Brain microvascular endothelial cell (primary cell): Measurements from ENCODE around the gene EXOC2.

Experiments used
- DNase-seq: peaks from one replicate; pipeline ENCODE4 v3.0.0-alpha.2; 2020
- H3K27ac ChIP-seq: fragments of 250-450 bp; sonication (Bioruptor Pico); 2 replicates; pipeline ENCODE4 v1.5.1; 2020; ENCODE audit warnings: mild to moderate bottlenecking, moderate library complexity
- H3K27me3 ChIP-seq: fragments of 250-450 bp; sonication (Bioruptor Pico); replicated peaks from 2 replicates; pipeline ENCODE4 v1.5.1; 2020; ENCODE audit warnings: mild to moderate bottlenecking
- H3K36me3 ChIP-seq: fragments of 250-450 bp; sonication (Bioruptor Pico); replicated peaks from 2 replicates; pipeline ENCODE4 v1.5.1; 2020; ENCODE audit warnings: mild to moderate bottlenecking
- H3K4me3 ChIP-seq: 2 replicates; pipeline ENCODE4 v1.5.1; 2011; ENCODE audit warnings: low read depth, mild to moderate bottlenecking, control low read depth, low read length, moderate library complexity
- in situ Hi-C: cut with HindIII; loops from 2 replicates; pipeline ENCODE4 v1.10.0; 2017; ENCODE audit warnings: low sequenced_read_pairs, low pct_ligation_motif_present
- TF ChIP-seq, protein P1 (sequence below): IDR thresholded peaks from 2 replicates; pipeline ENCODE4 v1.5.1; 2011; ENCODE audit warnings: low read depth, mild to moderate bottlenecking, moderate library complexity, low read length, control low read depth, inconsistent platforms; ENCODE audit errors: missing control alignments

Gene EXOC2

DNA sequence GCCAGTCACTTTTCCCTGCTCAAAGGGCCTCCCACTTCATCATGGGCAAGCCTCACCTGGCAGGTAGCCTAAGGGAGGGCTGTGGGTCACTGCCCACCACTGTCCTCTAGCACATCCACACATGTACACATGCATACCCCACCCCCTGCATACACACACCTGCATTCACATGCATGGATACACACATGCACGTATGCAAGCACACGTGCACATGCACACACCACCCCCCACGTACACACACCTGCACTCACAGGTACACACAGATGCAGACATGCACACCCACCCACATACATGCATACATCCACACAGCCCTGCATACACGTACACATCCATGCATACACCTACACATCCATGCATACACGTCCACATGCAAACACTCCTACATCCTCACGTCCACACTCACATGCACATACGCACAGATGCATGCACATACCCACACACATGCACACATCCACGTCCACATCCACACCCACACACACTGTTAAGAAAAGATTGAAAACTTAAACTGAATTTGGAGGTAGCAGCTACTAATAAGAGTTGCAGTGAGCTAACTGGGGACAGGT, 14.0 kb upstream of the EXOC2 start:
- no peaks in the 10 kb centered on the region for H3K36me3 ChIP-seq
- H3K27ac ChIP-seq: no peak overlapping the region
- no peak overlapping the region for H3K4me3 ChIP-seq
- no peaks in the 10 kb centered on the region for H3K27me3 ChIP-seq
- no peak for DNase-seq
- TF ChIP-seq, protein P1, sequence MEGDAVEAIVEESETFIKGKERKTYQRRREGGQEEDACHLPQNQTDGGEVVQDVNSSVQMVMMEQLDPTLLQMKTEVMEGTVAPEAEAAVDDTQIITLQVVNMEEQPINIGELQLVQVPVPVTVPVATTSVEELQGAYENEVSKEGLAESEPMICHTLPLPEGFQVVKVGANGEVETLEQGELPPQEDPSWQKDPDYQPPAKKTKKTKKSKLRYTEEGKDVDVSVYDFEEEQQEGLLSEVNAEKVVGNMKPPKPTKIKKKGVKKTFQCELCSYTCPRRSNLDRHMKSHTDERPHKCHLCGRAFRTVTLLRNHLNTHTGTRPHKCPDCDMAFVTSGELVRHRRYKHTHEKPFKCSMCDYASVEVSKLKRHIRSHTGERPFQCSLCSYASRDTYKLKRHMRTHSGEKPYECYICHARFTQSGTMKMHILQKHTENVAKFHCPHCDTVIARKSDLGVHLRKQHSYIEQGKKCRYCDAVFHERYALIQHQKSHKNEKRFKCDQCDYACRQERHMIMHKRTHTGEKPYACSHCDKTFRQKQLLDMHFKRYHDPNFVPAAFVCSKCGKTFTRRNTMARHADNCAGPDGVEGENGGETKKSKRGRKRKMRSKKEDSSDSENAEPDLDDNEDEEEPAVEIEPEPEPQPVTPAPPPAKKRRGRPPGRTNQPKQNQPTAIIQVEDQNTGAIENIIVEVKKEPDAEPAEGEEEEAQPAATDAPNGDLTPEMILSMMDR: no peak
- in situ Hi-C loops: no loop called here

DNA sequence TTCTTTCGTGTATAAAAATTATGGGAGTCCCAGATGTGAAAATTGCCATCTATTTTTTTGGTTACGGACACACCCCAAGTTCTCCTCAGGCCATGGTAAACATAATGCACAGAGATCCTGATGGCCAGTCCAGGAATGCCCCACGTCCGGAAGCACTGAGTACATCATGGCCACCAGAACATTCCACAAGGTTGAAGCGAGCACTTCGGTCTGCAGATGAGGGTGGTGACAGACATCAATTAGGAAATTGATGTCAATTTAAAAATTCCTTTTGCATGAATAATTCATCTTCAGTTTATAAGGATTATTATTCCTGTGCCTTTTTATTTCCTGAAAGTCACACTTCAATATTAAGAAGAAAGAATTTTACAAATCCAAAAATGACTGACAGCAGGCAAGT, 13.2 kb upstream of the EXOC2 start:
- in situ Hi-C loops: no loop called here
- no peak overlapping the region for H3K27ac ChIP-seq
- no peaks in the 10 kb centered on the region for H3K36me3 ChIP-seq
- TF ChIP-seq, protein P1: no peak
- H3K27me3 ChIP-seq: no peaks in the 10 kb centered on the region
- DNase-seq: no peak
- H3K4me3 ChIP-seq: no peak overlapping the region

DNA sequence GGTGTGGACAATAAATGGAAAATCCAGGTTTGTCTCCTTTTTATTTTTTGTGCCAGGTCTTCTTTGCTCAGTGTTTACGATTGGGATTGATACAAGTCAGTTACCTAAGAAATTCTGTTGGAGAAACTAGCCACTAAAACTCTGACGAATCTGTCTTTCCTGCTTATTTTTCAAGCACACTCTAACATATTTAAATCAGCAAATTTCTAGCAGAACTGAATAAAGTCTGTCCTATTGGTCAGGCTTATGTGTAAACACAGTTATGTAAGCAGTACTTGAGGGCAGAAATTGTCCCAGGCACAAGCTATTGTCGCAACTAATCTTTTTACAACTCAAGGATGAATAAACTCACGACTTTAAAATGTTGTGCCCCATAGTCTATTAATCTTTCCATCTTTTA, 12.1 kb upstream of the EXOC2 start:
- H3K27me3 ChIP-seq: no peaks in the 10 kb centered on the region
- DNase-seq: no peak
- H3K27ac ChIP-seq: no peak overlapping the region
- TF ChIP-seq, protein P1: no peak
- H3K36me3 ChIP-seq: no peaks in the 10 kb centered on the region
- in situ Hi-C loops: no loop called here
- no peak overlapping the region for H3K4me3 ChIP-seq

DNA sequence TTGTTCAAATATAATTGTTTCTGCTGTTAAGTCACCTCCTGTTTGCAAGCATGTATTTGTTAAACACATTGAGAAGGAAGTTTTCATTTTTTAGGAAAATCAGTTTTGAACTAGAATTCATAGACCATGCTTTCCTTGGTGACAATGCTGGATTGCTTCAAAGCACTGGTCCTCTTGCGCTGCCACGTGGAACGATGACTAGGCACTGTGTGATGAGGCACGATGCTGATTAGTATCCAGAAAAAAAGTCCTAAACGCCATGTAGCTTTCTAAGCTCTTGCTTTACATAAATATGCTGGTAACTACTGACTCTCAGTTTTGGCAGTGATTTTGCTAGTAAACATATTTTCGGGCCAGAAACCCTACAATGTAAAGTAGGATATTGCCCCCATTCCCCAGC, 11.1 kb upstream of the EXOC2 start:
- Histone ChIP-seq H3K4me3 (no peak overlapping the region), H3K36me3 (no peaks in the 10 kb centered on the region), H3K27me3 (no peaks in the 10 kb centered on the region), H3K27ac (no peak overlapping the region)
- no peak for DNase-seq
- in situ Hi-C loops: no loop called here
- TF ChIP-seq, protein P1: no peak

DNA sequence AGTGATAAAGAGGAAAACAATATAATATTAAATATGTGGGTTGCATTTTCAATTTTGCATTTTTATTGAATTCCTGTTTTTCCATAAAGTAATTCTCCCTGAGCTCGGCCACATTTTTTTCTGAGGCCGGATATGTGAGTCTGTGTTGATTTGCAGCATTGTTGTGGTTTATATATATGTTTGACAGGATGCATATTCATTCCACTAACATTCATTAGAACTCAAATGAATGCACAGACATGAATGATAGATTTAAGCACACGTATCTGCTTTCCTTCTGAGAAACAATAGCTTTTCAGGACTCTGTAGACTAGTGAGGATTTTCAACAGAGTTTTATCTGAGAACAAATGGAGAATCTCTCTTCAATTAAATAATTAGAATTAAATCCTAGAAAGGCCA, 10.6 kb upstream of the EXOC2 start:
- in situ Hi-C loops: no loop called here
- no peak for DNase-seq
- Histone ChIP-seq H3K36me3 (no peaks in the 10 kb centered on the region), H3K4me3 (no peak overlapping the region), H3K27ac (no peak overlapping the region), H3K27me3 (no peaks in the 10 kb centered on the region)
- TF ChIP-seq, protein P1: no peak
